ENCODE data around the gene LILRB2. TPM values are rescaled to one million over a fixed set of nuclear protein-coding genes. Genes with fewer than 3 reads are reported as not detected.
"Not testable (repeated sequence)": the region's sequence is repeated elsewhere in the genome, so short reads cannot be mapped to it uniquely, and the experiment has no call there.

Gene LILRB2
- total RNA-seq, 1 experiment from 2014 or later, result not detected

DNA sequence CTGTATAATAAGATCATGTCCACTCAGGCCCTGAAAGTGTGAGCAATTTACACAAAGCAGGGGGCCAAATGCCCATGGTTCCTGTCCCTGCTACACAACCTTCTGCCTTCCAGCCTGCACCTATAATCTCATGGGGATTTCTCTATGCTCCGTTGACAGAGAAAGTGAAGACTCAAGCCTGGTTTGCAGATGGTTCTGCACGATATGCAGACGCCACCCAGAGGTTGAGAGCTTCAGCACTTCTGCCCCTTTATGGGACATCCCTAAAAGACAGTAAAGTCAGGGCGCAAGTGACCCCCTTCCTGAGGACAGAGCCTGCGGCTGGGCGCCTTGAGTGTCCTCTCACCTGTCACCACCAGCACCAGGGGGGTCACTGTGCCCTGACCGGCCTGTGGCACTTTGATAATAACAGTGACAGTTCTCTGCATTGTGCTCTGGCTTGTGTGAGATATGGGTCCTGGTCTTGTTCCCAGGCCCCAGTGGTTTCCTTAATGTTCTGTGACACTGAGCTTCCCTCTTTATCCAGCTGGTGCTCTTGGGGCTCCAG is 16.9 kb upstream of the LILRB2 start:
- Mint-ChIP-seq H3K27ac (ENCODE audit: low read depth, unreplicated experiment) (no peak overlapping the region), H3K9me3 (ENCODE audit: unreplicated experiment) (no peaks in the 10 kb centered on the region), H3K4me3 (ENCODE audit: unreplicated experiment) (no peak overlapping the region), H3K27me3 (ENCODE audit: insufficient read depth, unreplicated experiment) (peaks cover 58% of the 10 kb centered on the region), H3K36me3 (ENCODE audit: insufficient read depth, unreplicated experiment) (no peaks in the 10 kb centered on the region), H3K4me1 (ENCODE audit: insufficient read depth, unreplicated experiment) (no peaks in the 10 kb centered on the region)
- DNase-seq (ENCODE audit: unreplicated experiment), result peak; percentile 5
- intact Hi-C loops (cut with micrococcal nuclease), result no loop called here
- BruUV-seq (replicated peaks), result no TSS peak
- CTCF ChIA-PET, result interaction anchor here (0.6 to 0.8 kb wide), 2 partner anchors 93 to 758 kb away, joined by 3 read pairs; no protein-coding TSS in a partner anchor
- POLR2A ChIA-PET, result no interaction called here
- TF ChIP-seq, protein P1, sequence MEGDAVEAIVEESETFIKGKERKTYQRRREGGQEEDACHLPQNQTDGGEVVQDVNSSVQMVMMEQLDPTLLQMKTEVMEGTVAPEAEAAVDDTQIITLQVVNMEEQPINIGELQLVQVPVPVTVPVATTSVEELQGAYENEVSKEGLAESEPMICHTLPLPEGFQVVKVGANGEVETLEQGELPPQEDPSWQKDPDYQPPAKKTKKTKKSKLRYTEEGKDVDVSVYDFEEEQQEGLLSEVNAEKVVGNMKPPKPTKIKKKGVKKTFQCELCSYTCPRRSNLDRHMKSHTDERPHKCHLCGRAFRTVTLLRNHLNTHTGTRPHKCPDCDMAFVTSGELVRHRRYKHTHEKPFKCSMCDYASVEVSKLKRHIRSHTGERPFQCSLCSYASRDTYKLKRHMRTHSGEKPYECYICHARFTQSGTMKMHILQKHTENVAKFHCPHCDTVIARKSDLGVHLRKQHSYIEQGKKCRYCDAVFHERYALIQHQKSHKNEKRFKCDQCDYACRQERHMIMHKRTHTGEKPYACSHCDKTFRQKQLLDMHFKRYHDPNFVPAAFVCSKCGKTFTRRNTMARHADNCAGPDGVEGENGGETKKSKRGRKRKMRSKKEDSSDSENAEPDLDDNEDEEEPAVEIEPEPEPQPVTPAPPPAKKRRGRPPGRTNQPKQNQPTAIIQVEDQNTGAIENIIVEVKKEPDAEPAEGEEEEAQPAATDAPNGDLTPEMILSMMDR (IDR thresholded peaks at IDR 0.05; ENCODE audit: unreplicated experiment), result no peak

DNA sequence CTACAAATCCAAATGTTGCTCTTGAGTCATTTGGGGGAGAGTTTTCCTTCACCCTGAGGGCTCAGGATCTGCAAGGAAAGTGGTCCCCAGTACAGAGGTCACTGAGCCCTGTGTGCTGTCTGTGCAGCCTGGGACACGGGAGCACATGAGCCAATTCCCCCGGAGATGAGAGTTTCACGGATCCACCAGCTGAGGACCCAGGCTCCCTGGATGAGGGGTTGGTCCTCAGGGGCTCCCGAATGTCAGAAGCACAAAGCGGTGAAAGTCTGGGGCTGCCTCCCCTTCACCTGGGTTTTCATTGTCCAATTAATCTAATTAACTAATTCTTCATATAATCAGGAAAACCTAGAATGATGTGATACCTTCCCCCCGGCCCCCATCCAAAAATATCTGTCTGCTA is 13.6 kb upstream of the LILRB2 start:
- no peak overlapping the region for H3K27ac Mint-ChIP-seq (ENCODE audit: low read depth, unreplicated experiment)
- H3K36me3 Mint-ChIP-seq (ENCODE audit: insufficient read depth, unreplicated experiment), result no peaks in the 10 kb centered on the region
- no peak overlapping the region for H3K4me3 Mint-ChIP-seq (ENCODE audit: unreplicated experiment)
- H3K27me3 Mint-ChIP-seq (ENCODE audit: insufficient read depth, unreplicated experiment), result peaks cover 57% of the 10 kb centered on the region
- no peaks in the 10 kb centered on the region for H3K9me3 Mint-ChIP-seq (ENCODE audit: unreplicated experiment)
- no peak for DNase-seq (ENCODE audit: unreplicated experiment)
- BruUV-seq (replicated peaks), result no TSS peak
- POLR2A ChIA-PET, result no interaction called here
- no peaks in the 10 kb centered on the region for H3K4me1 Mint-ChIP-seq (ENCODE audit: insufficient read depth, unreplicated experiment)
- CTCF ChIA-PET, result interaction anchor here (0.6 to 1.8 kb wide), 2 partner anchors 29 to 30 kb away, joined by 4 to 5 read pairs; no protein-coding TSS in a partner anchor
- intact Hi-C loops (cut with micrococcal nuclease), result no loop called here
- TF ChIP-seq, protein P1 (IDR thresholded peaks at IDR 0.05; ENCODE audit: unreplicated experiment), result no peak

DNA sequence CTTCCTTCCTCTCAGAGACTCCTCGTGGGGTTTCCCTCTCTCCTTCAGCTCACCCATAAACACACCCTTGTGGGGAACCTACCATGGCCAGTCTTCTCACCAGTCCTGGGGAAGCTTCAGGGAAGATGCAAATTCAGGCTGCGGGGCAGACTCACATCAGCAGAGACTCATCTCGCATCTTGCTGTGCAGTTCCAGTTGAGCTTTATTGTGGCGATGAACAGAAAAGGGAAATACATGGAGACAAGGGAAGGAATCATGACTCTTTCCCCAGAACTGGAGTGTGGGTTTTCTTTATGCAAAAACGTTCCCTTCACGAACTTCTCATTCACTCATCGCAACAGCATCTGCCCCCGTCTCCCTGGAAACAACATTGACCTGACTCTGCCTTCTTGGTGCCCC is 8.2 kb upstream of the LILRB2 start:
- H3K27ac Mint-ChIP-seq (ENCODE audit: low read depth, unreplicated experiment); H3K4me1 Mint-ChIP-seq (ENCODE audit: insufficient read depth, unreplicated experiment); BruUV-seq (replicated peaks); intact Hi-C loops (cut with micrococcal nuclease); H3K4me3 Mint-ChIP-seq (ENCODE audit: unreplicated experiment); H3K36me3 Mint-ChIP-seq (ENCODE audit: insufficient read depth, unreplicated experiment); POLR2A ChIA-PET; DNase-seq (ENCODE audit: unreplicated experiment); CTCF ChIA-PET; H3K9me3 Mint-ChIP-seq (ENCODE audit: unreplicated experiment): not testable (repeated sequence)
- H3K27me3 Mint-ChIP-seq (ENCODE audit: insufficient read depth, unreplicated experiment), result peaks cover 87% of the 10 kb centered on the region

DNA sequence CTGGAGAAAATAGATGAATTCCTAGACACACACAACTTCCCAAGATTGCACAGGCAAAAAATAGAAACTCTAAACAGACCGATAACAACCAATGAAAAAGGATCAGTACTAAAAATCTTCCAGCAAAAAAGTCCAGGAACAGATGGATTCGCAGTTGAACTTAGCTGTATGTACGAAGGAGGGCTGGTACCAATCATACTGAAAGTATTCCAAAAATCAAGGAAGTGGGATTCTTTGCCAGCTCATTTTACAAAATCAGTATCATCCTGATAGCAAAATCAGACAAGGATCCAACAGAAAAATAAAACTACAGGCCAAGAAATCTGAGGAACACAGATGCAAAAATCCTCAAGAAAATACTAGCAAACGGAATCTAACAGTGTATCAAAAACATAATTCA is 6.5 kb upstream of the LILRB2 start:
- Mint-ChIP-seq H3K9me3 (ENCODE audit: unreplicated experiment) (no peaks in the 10 kb centered on the region), H3K27ac (ENCODE audit: low read depth, unreplicated experiment) (no peak overlapping the region), H3K4me1 (ENCODE audit: insufficient read depth, unreplicated experiment) (no peaks in the 10 kb centered on the region), H3K36me3 (ENCODE audit: insufficient read depth, unreplicated experiment) (no peaks in the 10 kb centered on the region), H3K27me3 (ENCODE audit: insufficient read depth, unreplicated experiment) (peaks cover 87% of the 10 kb centered on the region), H3K4me3 (ENCODE audit: unreplicated experiment) (no peak overlapping the region)
- intact Hi-C loops (cut with micrococcal nuclease), result no loop called here
- no peak for DNase-seq (ENCODE audit: unreplicated experiment)
- POLR2A ChIA-PET, result no interaction called here
- BruUV-seq (replicated peaks), result no TSS peak
- TF ChIP-seq, protein P1 (IDR thresholded peaks at IDR 0.05; ENCODE audit: unreplicated experiment), result no peak
- CTCF ChIA-PET, result interaction anchor here (1.3 kb wide), 1 partner anchor 21 kb away, joined by 3 read pairs; no protein-coding TSS in a partner anchor

DNA sequence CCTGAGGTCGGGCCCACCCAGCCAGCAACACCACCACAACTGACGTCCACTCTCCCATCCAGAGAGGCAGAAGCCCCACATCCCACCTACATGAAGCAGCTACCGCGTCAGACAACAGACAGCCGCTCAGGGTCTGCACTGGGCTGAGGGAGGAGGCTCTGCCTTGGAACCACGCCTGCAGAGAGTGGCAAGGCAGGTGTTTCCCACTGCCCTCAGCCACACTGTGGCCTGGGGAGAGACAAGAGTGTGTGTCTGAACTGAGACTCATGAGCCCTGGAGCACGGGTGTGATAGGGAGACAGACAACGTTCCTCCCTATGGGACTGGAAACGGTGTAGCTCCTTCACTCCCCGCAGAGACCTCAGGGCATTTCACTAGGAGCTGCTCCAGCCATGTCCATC is 5.4 kb upstream of the LILRB2 start:
- H3K4me3 Mint-ChIP-seq (ENCODE audit: unreplicated experiment); BruUV-seq (replicated peaks); H3K27ac Mint-ChIP-seq (ENCODE audit: low read depth, unreplicated experiment); H3K9me3 Mint-ChIP-seq (ENCODE audit: unreplicated experiment); POLR2A ChIA-PET; H3K36me3 Mint-ChIP-seq (ENCODE audit: insufficient read depth, unreplicated experiment); H3K4me1 Mint-ChIP-seq (ENCODE audit: insufficient read depth, unreplicated experiment); intact Hi-C loops (cut with micrococcal nuclease); CTCF ChIA-PET; DNase-seq (ENCODE audit: unreplicated experiment): not testable (repeated sequence)
- H3K27me3 Mint-ChIP-seq (ENCODE audit: insufficient read depth, unreplicated experiment), result peaks cover 90% of the 10 kb centered on the region

DNA sequence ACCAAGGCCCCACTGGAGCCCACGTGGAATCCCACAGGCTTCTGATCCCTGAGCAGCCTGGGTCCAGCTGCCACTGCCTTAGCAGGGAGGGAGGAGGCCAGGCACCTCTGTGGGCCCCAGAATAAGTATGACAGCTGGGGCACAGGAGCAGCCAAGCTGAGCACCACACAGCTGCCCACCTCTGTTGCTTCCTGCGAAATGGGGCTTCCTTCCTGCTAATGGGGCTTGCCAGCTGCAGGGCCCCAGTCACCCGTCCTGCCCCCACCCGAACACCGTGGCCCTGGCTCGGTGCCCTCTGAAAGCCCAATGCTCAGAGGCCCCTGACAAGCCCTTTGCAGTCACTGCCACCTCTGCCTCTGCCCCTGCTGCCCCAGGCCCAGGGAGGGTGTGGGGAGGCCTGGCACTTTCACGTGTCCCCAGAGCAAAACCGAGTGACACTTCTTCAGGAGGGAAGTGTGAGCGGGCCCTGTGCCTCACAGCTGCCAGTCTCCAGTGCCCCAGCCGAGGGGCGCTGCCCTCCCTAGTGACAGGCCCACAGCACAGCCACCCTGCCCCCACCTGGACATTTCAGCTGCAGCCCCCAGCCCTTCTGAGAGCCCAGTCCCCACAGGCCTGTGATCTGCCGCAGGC is 4.6 kb upstream of the LILRB2 start:
- H3K4me3 Mint-ChIP-seq (ENCODE audit: unreplicated experiment); POLR2A ChIA-PET; intact Hi-C loops (cut with micrococcal nuclease); BruUV-seq (replicated peaks); H3K27ac Mint-ChIP-seq (ENCODE audit: low read depth, unreplicated experiment); CTCF ChIA-PET; H3K9me3 Mint-ChIP-seq (ENCODE audit: unreplicated experiment); H3K4me1 Mint-ChIP-seq (ENCODE audit: insufficient read depth, unreplicated experiment); H3K36me3 Mint-ChIP-seq (ENCODE audit: insufficient read depth, unreplicated experiment); DNase-seq (ENCODE audit: unreplicated experiment): not testable (repeated sequence)
- H3K27me3 Mint-ChIP-seq (ENCODE audit: insufficient read depth, unreplicated experiment), result peaks cover 90% of the 10 kb centered on the region

All from MCF 10A (cell line).